Testis (tissue), 2 donors: ENCODE data around the gene URB2.
"Not testable (repeated sequence)": the region's sequence is repeated elsewhere in the genome, so short reads cannot be mapped to it uniquely, and the experiment has no call there.

ENCODE experiments used
- POLR2A ChIP-seq: fragments of 450-650 bp; IDR thresholded peaks from one replicate; pipeline ENCODE4 v1.6.1; 2017; ENCODE audit warnings: antibody characterized with exemption, mild to moderate bottlenecking, moderate library complexity
- TF ChIP-seq, protein P1 (sequence below), 3 experiments: fragments of 450-650 bp in 2 of 3; fragments of 200-600 bp in 1 of 3; sonication (generic) in 1 of 3; IDR thresholded peaks; one replicate each; pipeline ENCODE4 v1.5.1; 2016 to 2019; ENCODE audit warnings: antibody characterized with exemption in 3 of 3, mild to moderate bottlenecking in 2 of 3, moderate library complexity in 1 of 3

DNA sequence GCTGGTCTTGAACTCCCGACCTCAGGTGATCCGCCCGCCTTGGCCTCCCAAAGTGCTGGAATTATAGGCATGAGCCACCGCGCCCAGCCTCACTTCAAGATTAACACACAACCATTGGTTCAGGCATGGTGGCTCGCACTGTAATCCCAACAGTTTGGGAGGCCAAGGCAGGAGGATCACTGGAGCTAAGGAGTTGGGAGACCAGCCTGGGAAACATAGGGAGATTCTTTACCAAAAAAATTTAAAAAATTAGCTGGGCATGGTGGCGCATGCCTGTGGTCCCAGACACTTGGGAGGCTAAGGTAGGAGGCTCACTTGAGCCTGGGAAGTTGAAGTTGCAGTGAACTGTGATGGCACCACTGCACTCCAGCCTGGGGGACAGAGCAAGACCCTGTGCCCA is 30.2 kb upstream of the URB2 start:
- TF ChIP-seq, protein P1, sequence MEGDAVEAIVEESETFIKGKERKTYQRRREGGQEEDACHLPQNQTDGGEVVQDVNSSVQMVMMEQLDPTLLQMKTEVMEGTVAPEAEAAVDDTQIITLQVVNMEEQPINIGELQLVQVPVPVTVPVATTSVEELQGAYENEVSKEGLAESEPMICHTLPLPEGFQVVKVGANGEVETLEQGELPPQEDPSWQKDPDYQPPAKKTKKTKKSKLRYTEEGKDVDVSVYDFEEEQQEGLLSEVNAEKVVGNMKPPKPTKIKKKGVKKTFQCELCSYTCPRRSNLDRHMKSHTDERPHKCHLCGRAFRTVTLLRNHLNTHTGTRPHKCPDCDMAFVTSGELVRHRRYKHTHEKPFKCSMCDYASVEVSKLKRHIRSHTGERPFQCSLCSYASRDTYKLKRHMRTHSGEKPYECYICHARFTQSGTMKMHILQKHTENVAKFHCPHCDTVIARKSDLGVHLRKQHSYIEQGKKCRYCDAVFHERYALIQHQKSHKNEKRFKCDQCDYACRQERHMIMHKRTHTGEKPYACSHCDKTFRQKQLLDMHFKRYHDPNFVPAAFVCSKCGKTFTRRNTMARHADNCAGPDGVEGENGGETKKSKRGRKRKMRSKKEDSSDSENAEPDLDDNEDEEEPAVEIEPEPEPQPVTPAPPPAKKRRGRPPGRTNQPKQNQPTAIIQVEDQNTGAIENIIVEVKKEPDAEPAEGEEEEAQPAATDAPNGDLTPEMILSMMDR (IDR thresholded peaks at IDR 0.05) = not testable (repeated sequence)
- not testable (repeated sequence) for TF ChIP-seq POLR2A
